Type B pancreatic cell (in vitro differentiated cells): ENCODE data around the gene CAMTA1. TPM values are rescaled to one million over a fixed set of nuclear protein-coding genes. Genes with fewer than 3 reads are reported as not detected.

Experiments used
- DNase-seq: peaks from one replicate; pipeline ENCODE4 v3.0.0; 2021; ENCODE audit warnings: mixed read lengths; ENCODE audit not compliant: unreplicated experiment; ENCODE audit errors: extremely low spot score
- H3K27ac Mint-ChIP-seq: 2 replicates; pipeline ENCODE4 v1.8.0; 2021; ENCODE audit warnings: mild to moderate bottlenecking, mixed read lengths
- H3K27me3 Mint-ChIP-seq: 2 replicates; pipeline ENCODE4 v1.8.0; 2021; ENCODE audit warnings: mixed read lengths
- H3K36me3 Mint-ChIP-seq: 2 replicates; pipeline ENCODE4 v1.8.0; 2021; ENCODE audit warnings: mixed read lengths
- H3K4me1 Mint-ChIP-seq: one replicate; pipeline ENCODE4 v1.8.0; 2021; ENCODE audit warnings: mixed read lengths; ENCODE audit not compliant: unreplicated experiment
- H3K4me3 Mint-ChIP-seq: 2 replicates; pipeline ENCODE4 v1.8.0; 2021; ENCODE audit warnings: mild to moderate bottlenecking, mixed read lengths
- H3K9me3 Mint-ChIP-seq: 2 replicates; pipeline ENCODE4 v1.8.0; 2021; ENCODE audit warnings: mixed read lengths
- CTCF ChIP-seq: fragments of 200-600 bp; sonication (generic); conservative IDR thresholded peaks from 2 replicates; pipeline ENCODE4 v1.5.0; 2021; ENCODE audit warnings: antibody characterized with exemption, mild to moderate bottlenecking
- total RNA-seq: library from RNA; stranded (reverse); gene quantifications from 2 replicates; pipeline ENCODE4 v1.2.1, GENCODE V29; 2021; ENCODE audit warnings: low replicate concordance

Gene CAMTA1
- total RNA-seq, 1 donor from 2014 or later = 82.5 TPM

- H3K4me3 Mint-ChIP-seq = no peak overlapping the region
- DNase-seq = no peak
- no peak for TF ChIP-seq CTCF
- no peak overlapping the region for H3K27ac Mint-ChIP-seq
- peaks cover 26% of the 10 kb centered on the region for H3K4me1 Mint-ChIP-seq
- no peaks in the 10 kb centered on the region for H3K9me3 Mint-ChIP-seq
- H3K27me3 Mint-ChIP-seq = peaks cover 6% of the 10 kb centered on the region
- H3K36me3 Mint-ChIP-seq = no peaks in the 10 kb centered on the region
Observed at GRCh38 chr1:7288992-7289391, 503.7 kb downstream of the CAMTA1 start.

GRCh38 chr1:7289694-7290093 is 504.4 kb downstream of the CAMTA1 start:
- no peak overlapping the region for H3K4me3 Mint-ChIP-seq
- H3K9me3 Mint-ChIP-seq = no peaks in the 10 kb centered on the region
- no peak for TF ChIP-seq CTCF
- no peak overlapping the region for H3K27ac Mint-ChIP-seq
- no peaks in the 10 kb centered on the region for H3K36me3 Mint-ChIP-seq
- H3K4me1 Mint-ChIP-seq = peaks cover 26% of the 10 kb centered on the region
- peaks cover 6% of the 10 kb centered on the region for H3K27me3 Mint-ChIP-seq
- DNase-seq = no peak

- DNase-seq = peak; percentile 50
- Mint-ChIP-seq H3K36me3 (no peaks in the 10 kb centered on the region), H3K4me3 (no peak overlapping the region), H3K9me3 (peaks cover 2% of the 10 kb centered on the region), H3K27ac (no peak overlapping the region), H3K27me3 (peaks cover 9% of the 10 kb centered on the region), H3K4me1 (peaks cover 26% of the 10 kb centered on the region)
- no peak for TF ChIP-seq CTCF
Observed at GRCh38 chr1:7290971-7291970, 506.0 kb downstream of the CAMTA1 start.

GRCh38 chr1:7292036-7292681 is 506.9 kb downstream of the CAMTA1 start:
- DNase-seq = no peak
- no peak overlapping the region for H3K4me3 Mint-ChIP-seq
- H3K36me3 Mint-ChIP-seq = no peaks in the 10 kb centered on the region
- H3K4me1 Mint-ChIP-seq = peaks cover 26% of the 10 kb centered on the region
- TF ChIP-seq CTCF = no peak
- no peak overlapping the region for H3K27ac Mint-ChIP-seq
- peaks cover 6% of the 10 kb centered on the region for H3K9me3 Mint-ChIP-seq
- peaks cover 12% of the 10 kb centered on the region for H3K27me3 Mint-ChIP-seq

GRCh38 chr1:7292714-7293419 is 507.6 kb downstream of the CAMTA1 start:
- no peak overlapping the region for H3K27ac Mint-ChIP-seq
- peak; percentile 40 for DNase-seq
- H3K9me3 Mint-ChIP-seq = peaks cover 6% of the 10 kb centered on the region
- peaks cover 26% of the 10 kb centered on the region for H3K4me1 Mint-ChIP-seq
- peaks cover 12% of the 10 kb centered on the region for H3K27me3 Mint-ChIP-seq
- no peak for TF ChIP-seq CTCF
- no peaks in the 10 kb centered on the region for H3K36me3 Mint-ChIP-seq
- H3K4me3 Mint-ChIP-seq = no peak overlapping the region
